Liver (tissue), 9 donors: ENCODE results near the gene PPM1M. TPM values are rescaled to one million over a fixed set of nuclear protein-coding genes. Genes with fewer than 3 reads are reported as not detected.

ENCODE experiments used
- DNase-seq: peaks from one replicate; pipeline ENCODE4 v3.0.0-alpha.2; 2017; ENCODE audit warnings: low spot score
- H3K27ac ChIP-seq, 2 donors: one replicate each; pipeline ENCODE4 v1.7.0; 2013; ENCODE audit warnings: inconsistent platforms in 2 of 2, low read length in 2 of 2, control low read depth in 1 of 2, low read depth in 1 of 2, mild to moderate bottlenecking in 1 of 2
- H3K27me3 ChIP-seq, 4 donors: one replicate each; pipeline versions ENCODE4 v1.6.1 to v1.7.0; 2013; ENCODE audit warnings: low read length in 3 of 4, inconsistent platforms in 1 of 4, mild to moderate bottlenecking in 1 of 4, moderate library complexity in 1 of 4; ENCODE audit not compliant: control insufficient read depth in 4 of 4, insufficient read depth in 4 of 4
- H3K36me3 ChIP-seq, 4 donors: one replicate each; pipeline versions ENCODE4 v1.6.1 to v1.7.0; 2013; ENCODE audit warnings: low read length in 3 of 4, mild to moderate bottlenecking in 3 of 4, low read depth in 1 of 4, moderate library complexity in 1 of 4; ENCODE audit not compliant: control insufficient read depth in 4 of 4, insufficient read depth in 3 of 4
- H3K4me1 ChIP-seq, 4 donors: one replicate each; pipeline versions ENCODE4 v1.6.1 to v1.7.0; 2013; ENCODE audit warnings: low read length in 3 of 4, mild to moderate bottlenecking in 3 of 4, moderate library complexity in 1 of 4; ENCODE audit not compliant: control insufficient read depth in 4 of 4, insufficient read depth in 4 of 4
- H3K4me3 ChIP-seq, 3 donors: one replicate each; pipeline versions ENCODE4 v1.6.1 to v1.7.0; 2013; ENCODE audit warnings: low read length in 3 of 3, control low read depth in 1 of 3, low read depth in 1 of 3, mild to moderate bottlenecking in 1 of 3
- H3K9ac ChIP-seq, 2 donors: one replicate each; pipeline ENCODE4 v1.7.0; 2013; ENCODE audit warnings: low read length in 2 of 2, mild to moderate bottlenecking in 2 of 2, moderate library complexity in 2 of 2, control low read depth in 1 of 2, low read depth in 1 of 2
- H3K9me3 ChIP-seq, 4 donors: one replicate each; pipeline versions ENCODE4 v1.6.1 to v1.7.0; 2013; ENCODE audit warnings: low read length in 3 of 4; ENCODE audit not compliant: control insufficient read depth in 4 of 4
- EGR1 ChIP-seq, 2 donors: IDR thresholded peaks; 2 replicates each; pipeline ENCODE4 v1.6.1; 2016 to 2018; ENCODE audit warnings: antibody characterized with exemption in 2 of 2, low read depth in 2 of 2
- FOXA1 ChIP-seq: IDR thresholded peaks from 2 replicates; pipeline ENCODE4 v1.6.1; 2016; ENCODE audit warnings: antibody characterized with exemption
- FOXA2 ChIP-seq: IDR thresholded peaks from 2 replicates; pipeline ENCODE4 v1.6.1; 2016; ENCODE audit warnings: antibody characterized with exemption
- GABPA ChIP-seq, 2 donors: IDR thresholded peaks in 1 of 2; conservative IDR thresholded peaks in 1 of 2; 2 replicates each; pipeline ENCODE4 v1.6.1; 2016; ENCODE audit warnings: antibody characterized with exemption in 2 of 2, mild to moderate bottlenecking in 1 of 2, moderate library complexity in 1 of 2
- HNF4A ChIP-seq, 2 donors: conservative IDR thresholded peaks; 2 replicates each; pipeline ENCODE4 v1.6.1; 2016; ENCODE audit warnings: antibody characterized with exemption in 2 of 2, mild to moderate bottlenecking in 2 of 2
- HNF4G ChIP-seq: IDR thresholded peaks from 2 replicates; pipeline ENCODE4 v1.6.1; 2016; ENCODE audit warnings: antibody characterized with exemption
- JUND ChIP-seq, 2 donors: IDR thresholded peaks; 2 replicates each; pipeline ENCODE4 v1.6.1; 2016; ENCODE audit warnings: antibody characterized with exemption in 2 of 2
- NR2F2 ChIP-seq: IDR thresholded peaks from 2 replicates; pipeline ENCODE4 v1.6.1; 2016; ENCODE audit warnings: antibody characterized with exemption
- RAD21 ChIP-seq, 2 donors: IDR thresholded peaks; 2 replicates each; pipeline ENCODE4 v1.6.1; 2016; ENCODE audit warnings: antibody characterized with exemption in 2 of 2, mild to moderate bottlenecking in 2 of 2
- REST ChIP-seq: IDR thresholded peaks from 2 replicates; pipeline ENCODE4 v1.6.1; 2016; ENCODE audit warnings: antibody characterized with exemption, mild to moderate bottlenecking
- RXRA ChIP-seq, 2 donors: IDR thresholded peaks; 2 replicates each; pipeline ENCODE4 v1.6.1; 2017 to 2018; ENCODE audit warnings: antibody characterized with exemption in 2 of 2, mild to moderate bottlenecking in 1 of 2
- SP1 ChIP-seq: IDR thresholded peaks from 2 replicates; pipeline ENCODE4 v1.6.1; 2018; ENCODE audit warnings: antibody characterized with exemption, mild to moderate bottlenecking
- TAF1 ChIP-seq: conservative IDR thresholded peaks from 2 replicates; pipeline ENCODE4 v1.6.1; 2016; ENCODE audit warnings: antibody characterized with exemption, mild to moderate bottlenecking
- YY1 ChIP-seq: IDR thresholded peaks from 2 replicates; pipeline ENCODE4 v1.6.1; 2016; ENCODE audit warnings: antibody characterized with exemption, mild to moderate bottlenecking
- WGBS: extraction: QIAGEN DNeasy Blood & Tissue Kit; methylation state at CpG from one replicate; pipeline ENCODE4 v1.1.7; 2013; 5-methylcytosine and 5-hydroxymethylcytosine counted together
- polyA plus RNA-seq, 2 donors: library from polyadenylated mRNA; stranded (reverse) in 1 of 2; unstranded in 1 of 2; fragments of 200-250 nt in 1 of 2; fragments of >200 nt in 1 of 2; fragmentation: Nextera tagmentation in 1 of 2; extraction: Ambion mirVana in 1 of 2; gene quantifications; one replicate each; pipeline versions ENCODE4 v1.2.1 to v1.2.3, GENCODE V29; 2013 to 2015
- total RNA-seq, 2 donors: library from RNA; depleted of rRNA; stranded (reverse); fragments of >200 nt; gene quantifications; one replicate each; pipeline ENCODE4 v1.2.3, GENCODE V29; 2014
- TF ChIP-seq, protein P1 (sequence below): IDR thresholded peaks from 2 replicates; pipeline ENCODE4 v1.6.1; 2016; ENCODE audit warnings: antibody characterized with exemption
- TF ChIP-seq, protein P2 (sequence below): fragments of 150-350 bp; IDR thresholded peaks from 2 replicates; pipeline ENCODE4 v1.5.1; 2017; ENCODE audit warnings: improper control_type of control experiment, low read depth, low read length; ENCODE audit not compliant: missing input control
- TF ChIP-seq, protein P3 (sequence below): IDR thresholded peaks from 2 replicates; pipeline ENCODE4 v1.6.1; 2016; ENCODE audit warnings: antibody characterized with exemption
- TF ChIP-seq, protein P4 (sequence below): IDR thresholded peaks from 2 replicates; pipeline ENCODE4 v1.6.1; 2016; ENCODE audit warnings: antibody characterized with exemption
- donor health status: healthy.
- donor health status: healthy.
- donor health status: healthy.
- donor health status: healthy.
- donor health status: healthy.

Gene PPM1M
- total and polyA plus RNA-seq, 4 donors, result 2.8 to 5.5 (median 4.6) TPM

DNA sequence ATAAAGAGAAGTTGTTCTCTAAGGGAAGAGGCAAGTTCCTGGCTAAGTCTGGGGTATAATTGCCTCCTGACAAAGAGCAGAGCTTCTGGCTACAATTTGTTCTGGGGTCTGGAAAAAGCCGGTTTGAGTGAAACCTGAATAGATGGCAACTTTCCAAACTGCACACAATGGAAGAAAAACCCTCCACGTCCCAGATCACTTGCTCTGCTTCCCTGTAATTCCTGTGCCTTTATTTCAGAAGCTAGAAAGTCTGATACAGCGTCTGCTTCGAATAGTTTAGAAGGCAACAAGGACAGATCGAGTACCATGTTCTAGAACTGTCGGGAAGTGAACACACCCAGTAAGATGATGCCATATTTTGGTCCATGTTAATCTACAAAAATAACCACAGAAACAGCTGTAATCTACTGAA is 34.5 kb downstream of the PPM1M start:
- Histone ChIP-seq H3K9ac (no peak overlapping the region), H3K4me3 (no peak overlapping the region), H3K4me1 (peaks cover 6 to 54% (median 44%) of the 10 kb centered on the region in 4 donors), H3K9me3 (no peaks in the 10 kb centered on the region), H3K27me3 (no peaks in the 10 kb centered on the region), H3K27ac (peak overlapping the region; percentile 0 to 99), H3K36me3 (peaks cover 0 to 1% (median 0%) of the 10 kb centered on the region in 4 donors)
- TF ChIP-seq FOXA1 (no peak), GABPA (IDR thresholded peaks at IDR 0.05 in 1 of 2, conservative IDR thresholded peaks at IDR 0.05 in 1 of 2) (no peak), TAF1 (no peak), YY1 (no peak), REST (no peak), JUND (IDR thresholded peaks at IDR 0.05) (no peak), RXRA (IDR thresholded peaks at IDR 0.05) (no peak), FOXA2 (no peak), HNF4A (conservative IDR thresholded peaks at IDR 0.05) (no peak), SP1 (no peak), RAD21 (IDR thresholded peaks at IDR 0.05) (no peak), NR2F2 (no peak), HNF4G (no peak), EGR1 (IDR thresholded peaks at IDR 0.05; ENCODE audit: low read depth in 2 of 2) (no peak)
- TF ChIP-seq, protein P1, sequence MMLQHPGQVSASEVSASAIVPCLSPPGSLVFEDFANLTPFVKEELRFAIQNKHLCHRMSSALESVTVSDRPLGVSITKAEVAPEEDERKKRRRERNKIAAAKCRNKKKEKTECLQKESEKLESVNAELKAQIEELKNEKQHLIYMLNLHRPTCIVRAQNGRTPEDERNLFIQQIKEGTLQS, result no peak
- TF ChIP-seq, protein P2, sequence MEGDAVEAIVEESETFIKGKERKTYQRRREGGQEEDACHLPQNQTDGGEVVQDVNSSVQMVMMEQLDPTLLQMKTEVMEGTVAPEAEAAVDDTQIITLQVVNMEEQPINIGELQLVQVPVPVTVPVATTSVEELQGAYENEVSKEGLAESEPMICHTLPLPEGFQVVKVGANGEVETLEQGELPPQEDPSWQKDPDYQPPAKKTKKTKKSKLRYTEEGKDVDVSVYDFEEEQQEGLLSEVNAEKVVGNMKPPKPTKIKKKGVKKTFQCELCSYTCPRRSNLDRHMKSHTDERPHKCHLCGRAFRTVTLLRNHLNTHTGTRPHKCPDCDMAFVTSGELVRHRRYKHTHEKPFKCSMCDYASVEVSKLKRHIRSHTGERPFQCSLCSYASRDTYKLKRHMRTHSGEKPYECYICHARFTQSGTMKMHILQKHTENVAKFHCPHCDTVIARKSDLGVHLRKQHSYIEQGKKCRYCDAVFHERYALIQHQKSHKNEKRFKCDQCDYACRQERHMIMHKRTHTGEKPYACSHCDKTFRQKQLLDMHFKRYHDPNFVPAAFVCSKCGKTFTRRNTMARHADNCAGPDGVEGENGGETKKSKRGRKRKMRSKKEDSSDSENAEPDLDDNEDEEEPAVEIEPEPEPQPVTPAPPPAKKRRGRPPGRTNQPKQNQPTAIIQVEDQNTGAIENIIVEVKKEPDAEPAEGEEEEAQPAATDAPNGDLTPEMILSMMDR, result no peak
- TF ChIP-seq, protein P3, sequence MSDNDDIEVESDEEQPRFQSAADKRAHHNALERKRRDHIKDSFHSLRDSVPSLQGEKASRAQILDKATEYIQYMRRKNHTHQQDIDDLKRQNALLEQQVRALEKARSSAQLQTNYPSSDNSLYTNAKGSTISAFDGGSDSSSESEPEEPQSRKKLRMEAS, result no peak
- TF ChIP-seq, protein P4, sequence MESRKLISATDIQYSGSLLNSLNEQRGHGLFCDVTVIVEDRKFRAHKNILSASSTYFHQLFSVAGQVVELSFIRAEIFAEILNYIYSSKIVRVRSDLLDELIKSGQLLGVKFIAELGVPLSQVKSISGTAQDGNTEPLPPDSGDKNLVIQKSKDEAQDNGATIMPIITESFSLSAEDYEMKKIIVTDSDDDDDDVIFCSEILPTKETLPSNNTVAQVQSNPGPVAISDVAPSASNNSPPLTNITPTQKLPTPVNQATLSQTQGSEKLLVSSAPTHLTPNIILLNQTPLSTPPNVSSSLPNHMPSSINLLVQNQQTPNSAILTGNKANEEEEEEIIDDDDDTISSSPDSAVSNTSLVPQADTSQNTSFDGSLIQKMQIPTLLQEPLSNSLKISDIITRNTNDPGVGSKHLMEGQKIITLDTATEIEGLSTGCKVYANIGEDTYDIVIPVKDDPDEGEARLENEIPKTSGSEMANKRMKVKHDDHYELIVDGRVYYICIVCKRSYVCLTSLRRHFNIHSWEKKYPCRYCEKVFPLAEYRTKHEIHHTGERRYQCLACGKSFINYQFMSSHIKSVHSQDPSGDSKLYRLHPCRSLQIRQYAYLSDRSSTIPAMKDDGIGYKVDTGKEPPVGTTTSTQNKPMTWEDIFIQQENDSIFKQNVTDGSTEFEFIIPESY, result no peak
- DNase-seq, result no peak
- WGBS, result 64% methylated on average over 6 of the region's 6 CpGs
